ENCODE measurements around the gene MYL2. TPM values are rescaled to one million over a fixed set of nuclear protein-coding genes. Genes with fewer than 3 reads are reported as not detected.

The MYL2 gene
- total and polyA plus RNA-seq, 4 donors: 0.22 TPM; not detected in 3

- Histone ChIP-seq H3K36me3 (ENCODE audit: control insufficient read depth in 4 of 4, insufficient read depth in 3 of 4, low read depth in 1 of 4, low read length in 3 of 4) (no peaks in the 10 kb centered on the region), H3K9me3 (ENCODE audit: control insufficient read depth in 4 of 4, low read length in 3 of 4) (peaks cover 2 to 7% (median 4%) of the 10 kb centered on the region in 4 donors), H3K27ac (ENCODE audit: low read depth in 1 of 2, low read length in 2 of 2) (no peak overlapping the region), H3K9ac (ENCODE audit: low read depth in 1 of 2, low read length in 2 of 2) (no peak overlapping the region), H3K27me3 (ENCODE audit: control insufficient read depth in 4 of 4, insufficient read depth in 4 of 4, low read length in 3 of 4) (no peaks in the 10 kb centered on the region), H3K4me3 (ENCODE audit: low read depth in 1 of 3, low read length in 3 of 3) (no peak overlapping the region), H3K4me1 (ENCODE audit: control insufficient read depth in 4 of 4, insufficient read depth in 4 of 4, low read length in 3 of 4) (peaks cover 0 to 3% (median 0%) of the 10 kb centered on the region in 4 donors)
- TF ChIP-seq HNF4A (conservative IDR thresholded peaks at IDR 0.05) (no peak), YY1 (IDR thresholded peaks at IDR 0.05) (no peak), ATF3 (IDR thresholded peaks at IDR 0.05) (no peak), CTCF (IDR thresholded peaks at IDR 0.05; ENCODE audit: low read depth, low read length, missing input control) (no peak), SP1 (IDR thresholded peaks at IDR 0.05) (no peak), MAX (IDR thresholded peaks at IDR 0.05) (no peak), ZBTB33 (IDR thresholded peaks at IDR 0.05) (no peak), FOXA2 (IDR thresholded peaks at IDR 0.05) (no peak), REST (IDR thresholded peaks at IDR 0.05) (no peak), RAD21 (IDR thresholded peaks at IDR 0.05) (no peak), EGR1 (IDR thresholded peaks at IDR 0.05; ENCODE audit: low read depth in 2 of 2) (no peak), RXRA (IDR thresholded peaks at IDR 0.05) (no peak), HNF4G (IDR thresholded peaks at IDR 0.05) (no peak)
- no peak for DNase-seq (ENCODE audit: low spot score)
- 90% methylated on average over 6 of the region's 6 CpGs for WGBS
These were observed 21.0 kb upstream of the MYL2 start for GRCh38 chr12:110941391-110941790.

- TF ChIP-seq YY1 (IDR thresholded peaks at IDR 0.05) (no peak), ATF3 (IDR thresholded peaks at IDR 0.05) (no peak), RXRA (IDR thresholded peaks at IDR 0.05) (no peak), HNF4A (conservative IDR thresholded peaks at IDR 0.05) (no peak), ZBTB33 (IDR thresholded peaks at IDR 0.05) (no peak), HNF4G (IDR thresholded peaks at IDR 0.05) (no peak), JUND (IDR thresholded peaks at IDR 0.05) (no peak), EGR1 (IDR thresholded peaks at IDR 0.05; ENCODE audit: low read depth in 2 of 2) (no peak), REST (IDR thresholded peaks at IDR 0.05) (no peak)
- H3K4me1 ChIP-seq (ENCODE audit: control insufficient read depth in 4 of 4, insufficient read depth in 4 of 4, low read length in 3 of 4): peaks cover 0 to 3% (median 0%) of the 10 kb centered on the region in 4 donors
- DNase-seq (ENCODE audit: low spot score): no peak
- H3K9me3 ChIP-seq (ENCODE audit: control insufficient read depth in 4 of 4, low read length in 3 of 4): peaks cover 0 to 5% (median 2%) of the 10 kb centered on the region in 4 donors
- no peak overlapping the region for H3K27ac ChIP-seq (ENCODE audit: low read depth in 1 of 2, low read length in 2 of 2)
- 75% methylated on average over 7 of the region's 7 CpGs for WGBS
- no peak overlapping the region for H3K9ac ChIP-seq (ENCODE audit: low read depth in 1 of 2, low read length in 2 of 2)
- H3K4me3 ChIP-seq (ENCODE audit: low read depth in 1 of 3, low read length in 3 of 3): no peak overlapping the region
- no peaks in the 10 kb centered on the region for H3K36me3 ChIP-seq (ENCODE audit: control insufficient read depth in 4 of 4, insufficient read depth in 3 of 4, low read depth in 1 of 4, low read length in 3 of 4)
- H3K27me3 ChIP-seq (ENCODE audit: control insufficient read depth in 4 of 4, insufficient read depth in 4 of 4, low read length in 3 of 4): no peaks in the 10 kb centered on the region
These were observed 20.6 kb upstream of the MYL2 start for GRCh38 chr12:110940933-110941332.
